Measurements from ENCODE around the gene CYP4A22.

DNA sequence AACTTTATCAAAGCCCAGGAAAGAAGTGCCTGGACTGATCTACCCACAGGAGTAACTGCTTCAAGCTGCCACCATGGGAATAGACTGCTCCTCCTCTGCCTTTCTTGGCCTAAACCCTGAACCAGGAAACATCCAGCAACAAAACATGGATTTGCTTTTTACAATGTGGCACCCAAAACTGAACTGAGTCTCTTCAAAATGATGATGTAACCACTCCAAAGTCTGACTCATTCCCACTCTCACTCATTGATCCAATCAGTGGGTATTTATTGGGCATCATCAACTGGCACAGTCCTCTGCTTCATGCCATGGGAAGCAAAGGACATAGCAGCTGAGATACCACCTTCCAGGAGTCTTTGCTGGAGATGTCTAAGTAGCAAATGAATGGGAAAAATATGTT is 23.5 kb downstream of the CYP4A22 start:
- TF ChIP-seq, protein P1, sequence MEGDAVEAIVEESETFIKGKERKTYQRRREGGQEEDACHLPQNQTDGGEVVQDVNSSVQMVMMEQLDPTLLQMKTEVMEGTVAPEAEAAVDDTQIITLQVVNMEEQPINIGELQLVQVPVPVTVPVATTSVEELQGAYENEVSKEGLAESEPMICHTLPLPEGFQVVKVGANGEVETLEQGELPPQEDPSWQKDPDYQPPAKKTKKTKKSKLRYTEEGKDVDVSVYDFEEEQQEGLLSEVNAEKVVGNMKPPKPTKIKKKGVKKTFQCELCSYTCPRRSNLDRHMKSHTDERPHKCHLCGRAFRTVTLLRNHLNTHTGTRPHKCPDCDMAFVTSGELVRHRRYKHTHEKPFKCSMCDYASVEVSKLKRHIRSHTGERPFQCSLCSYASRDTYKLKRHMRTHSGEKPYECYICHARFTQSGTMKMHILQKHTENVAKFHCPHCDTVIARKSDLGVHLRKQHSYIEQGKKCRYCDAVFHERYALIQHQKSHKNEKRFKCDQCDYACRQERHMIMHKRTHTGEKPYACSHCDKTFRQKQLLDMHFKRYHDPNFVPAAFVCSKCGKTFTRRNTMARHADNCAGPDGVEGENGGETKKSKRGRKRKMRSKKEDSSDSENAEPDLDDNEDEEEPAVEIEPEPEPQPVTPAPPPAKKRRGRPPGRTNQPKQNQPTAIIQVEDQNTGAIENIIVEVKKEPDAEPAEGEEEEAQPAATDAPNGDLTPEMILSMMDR (IDR thresholded peaks at IDR 0.05), result no peak
- TF ChIP-seq ZFX (IDR thresholded peaks at IDR 0.05; ENCODE audit: borderline replicate concordance), result no peak

All from 22Rv1 (cell line).